Medulla oblongata (tissue), 1 donor: Measurements from ENCODE around the gene KRT14.
"Not testable (repeated sequence)": the region's sequence is repeated elsewhere in the genome, so short reads cannot be mapped to it uniquely, and the experiment has no call there.

Experiments used
- DNase-seq: peaks from one replicate; pipeline ENCODE4 v3.0.0-alpha.2; 2015; ENCODE audit errors: extremely low spot score

KRT14 gene

DNA sequence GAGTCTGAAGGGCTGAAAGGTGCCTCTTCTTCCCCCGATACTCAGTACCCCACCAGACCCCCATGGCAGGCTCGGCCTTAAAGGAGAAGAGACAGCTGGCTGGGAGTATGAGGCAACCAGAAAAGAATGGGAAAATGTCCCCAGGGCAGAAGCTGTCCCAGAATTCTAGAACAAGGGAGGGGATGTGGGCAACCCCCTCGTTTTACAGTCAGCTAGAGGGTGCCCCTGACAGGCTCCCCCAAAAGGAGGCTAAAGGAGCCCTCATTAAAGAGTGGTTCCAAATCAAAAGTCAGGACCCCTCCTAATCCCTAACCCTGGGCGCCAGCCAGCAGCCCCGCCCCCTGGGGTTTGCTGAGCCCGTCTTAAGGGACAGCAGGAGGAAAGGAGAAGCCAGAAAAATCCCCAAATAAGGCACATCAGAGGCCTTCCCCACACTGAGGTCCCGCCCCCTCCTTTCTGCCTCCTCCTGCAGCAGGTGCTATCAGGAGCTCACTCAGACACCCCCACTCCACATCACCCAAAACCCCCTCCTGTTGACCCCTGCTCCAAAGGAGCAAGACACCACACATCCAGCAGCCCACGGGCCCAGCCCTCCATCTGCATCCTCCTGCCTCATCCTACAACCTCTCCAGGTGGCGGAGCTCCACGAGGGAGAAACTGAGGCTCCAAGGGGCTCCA, 36.6 kb upstream of the KRT14 start:
- DNase-seq: not testable (repeated sequence)

DNA sequence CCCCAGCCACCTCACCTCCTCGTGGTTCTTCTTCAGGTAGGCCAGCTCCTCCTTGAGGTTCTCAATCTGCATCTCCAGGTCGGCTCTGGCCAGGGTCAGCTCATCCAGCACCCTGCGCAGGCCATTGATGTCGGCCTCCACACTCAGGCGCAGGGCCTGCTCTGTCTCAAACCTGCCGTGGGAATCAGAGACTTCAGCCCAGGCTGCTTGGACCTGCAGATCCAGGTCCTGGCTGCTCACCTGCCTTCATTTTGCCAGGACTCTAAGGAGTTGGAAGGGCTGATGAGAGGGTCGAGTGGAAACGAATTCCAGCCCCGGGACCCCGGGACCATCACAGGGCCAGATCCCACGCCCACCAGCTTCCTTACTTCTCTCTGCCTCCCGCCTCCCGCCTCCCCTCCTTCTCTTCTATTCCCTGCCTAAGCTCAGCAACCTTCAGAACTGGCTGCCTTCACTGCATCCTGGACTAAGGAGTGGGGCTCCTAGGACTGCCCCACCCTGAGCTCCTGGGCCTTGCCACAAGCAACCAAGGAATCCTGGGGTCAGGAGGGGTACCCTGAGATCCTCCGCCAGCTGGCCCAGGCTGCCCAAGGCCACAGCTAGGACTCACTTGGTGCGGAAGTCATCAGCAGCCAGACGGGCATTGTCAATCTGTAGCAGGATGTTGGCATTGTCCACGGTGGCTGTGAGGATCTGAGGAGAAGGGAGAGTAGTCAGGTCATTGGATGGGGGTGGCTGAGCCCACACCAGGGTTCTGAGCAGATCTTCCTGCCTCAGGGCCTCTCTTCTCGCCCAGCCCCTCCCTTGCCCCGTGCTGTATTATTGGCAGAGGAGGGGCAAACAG, 35.9 kb upstream of the KRT14 start:
- not testable (repeated sequence) for DNase-seq

DNA sequence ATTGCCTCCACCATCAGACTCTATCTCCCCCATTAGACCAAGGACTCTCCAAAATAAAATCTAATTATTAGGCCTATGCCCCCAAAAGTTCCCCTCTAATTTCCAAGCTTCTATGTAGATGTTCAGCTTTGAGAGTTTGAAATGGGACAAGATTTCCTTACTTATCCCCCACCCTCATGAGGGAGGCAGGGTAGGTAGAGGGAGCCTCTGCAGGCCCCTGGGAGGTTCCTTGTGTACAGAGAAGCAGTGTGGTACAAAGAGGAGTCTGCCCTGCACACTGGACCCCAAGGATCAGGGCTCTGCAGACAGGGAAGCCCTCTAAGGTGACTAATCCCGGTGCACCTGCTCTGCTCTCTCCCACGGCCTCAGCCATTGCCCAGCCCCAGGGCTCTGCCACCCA, 35.2 kb upstream of the KRT14 start:
- no peak for DNase-seq

DNA sequence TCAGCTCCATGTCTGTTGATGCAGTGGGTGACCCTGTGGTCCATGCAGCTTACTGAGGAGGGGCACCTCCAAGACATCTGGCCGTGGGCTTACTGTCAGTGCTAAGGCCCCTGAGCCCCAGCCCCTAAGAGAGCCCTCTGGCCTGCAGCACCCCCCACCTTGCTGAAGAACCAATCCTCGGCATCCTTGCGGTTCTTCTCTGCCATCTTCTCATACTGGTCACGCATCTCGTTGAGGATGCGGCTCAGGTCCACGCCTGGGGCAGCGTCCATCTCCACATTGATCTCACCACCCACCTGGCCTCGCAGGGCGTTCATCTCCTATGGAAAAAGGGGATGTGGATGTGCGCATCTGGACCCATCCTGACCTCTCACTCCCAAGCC, 34.7 kb upstream of the KRT14 start:
- not testable (repeated sequence) for DNase-seq

DNA sequence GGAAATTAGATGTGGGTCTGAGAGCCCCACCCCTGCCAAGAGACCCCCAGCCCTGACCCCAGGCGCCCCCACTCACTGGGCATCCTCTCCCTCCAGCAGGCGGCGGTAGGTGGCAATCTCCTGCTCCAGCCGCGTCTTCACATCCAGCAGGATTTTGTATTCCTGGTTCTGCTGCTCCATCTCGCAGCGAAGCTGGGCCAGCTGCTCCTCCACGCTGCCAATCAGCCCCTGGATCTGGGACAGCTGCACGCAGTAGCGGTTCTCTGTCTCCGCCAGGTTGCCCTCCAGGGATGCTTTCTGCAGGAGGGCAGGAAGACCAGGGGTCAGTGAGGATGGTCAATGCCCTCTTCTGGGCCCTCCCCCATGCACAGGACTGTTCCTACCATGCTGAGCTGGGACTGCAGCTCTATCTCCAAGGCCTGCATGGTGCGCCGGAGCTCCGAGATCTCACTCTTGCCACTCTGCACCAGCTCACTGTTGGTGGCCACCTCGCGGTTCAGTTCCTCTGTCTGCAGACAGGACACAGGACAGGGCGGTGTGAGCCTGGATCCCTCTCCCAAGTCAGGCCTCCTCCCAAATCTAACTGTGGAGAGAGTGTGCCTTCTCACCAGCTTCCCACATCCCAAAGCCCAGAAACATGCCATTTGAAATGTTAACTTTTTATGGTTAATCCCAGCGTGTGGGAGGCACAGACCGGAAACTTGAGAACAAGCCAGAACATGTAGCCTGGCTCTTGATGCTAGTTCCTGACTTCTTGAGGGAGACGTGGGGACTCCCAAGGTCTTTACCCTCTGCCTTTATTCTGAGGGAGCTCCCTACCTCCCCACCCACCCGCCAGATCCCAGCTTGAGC, 34.1 kb upstream of the KRT14 start:
- no peak for DNase-seq

DNA sequence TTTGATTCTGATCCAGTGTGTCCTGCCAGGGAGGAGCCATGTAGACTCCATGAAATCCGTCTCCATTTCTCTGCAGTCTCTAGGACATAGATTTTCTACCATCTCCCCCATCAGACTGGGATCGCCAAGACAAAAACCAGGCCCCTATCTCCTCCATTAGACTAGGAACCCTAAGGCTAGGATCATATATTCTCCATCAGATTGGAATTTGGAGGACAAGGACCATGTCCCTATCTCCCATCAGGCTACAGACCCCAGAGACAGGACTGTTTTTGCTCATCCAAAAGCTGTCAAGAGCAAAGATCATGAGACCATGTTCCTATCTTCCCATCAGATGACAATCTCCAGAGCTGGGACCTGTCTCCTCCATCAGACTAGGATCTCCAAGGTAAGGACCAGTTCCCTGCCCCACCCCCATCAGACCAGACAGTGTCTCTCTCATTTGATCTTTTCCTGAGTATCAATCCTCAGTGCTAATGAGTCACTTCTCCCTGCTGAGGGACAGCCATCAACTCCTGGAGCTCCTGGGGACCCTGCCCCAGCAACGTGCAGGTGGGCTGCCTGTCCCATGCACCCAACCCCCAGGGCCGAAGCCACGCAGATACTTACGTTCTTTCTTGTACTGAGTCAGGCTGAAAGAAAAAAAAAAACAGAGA, 33.4 kb upstream of the KRT14 start:
- DNase-seq: not testable (repeated sequence)

DNA sequence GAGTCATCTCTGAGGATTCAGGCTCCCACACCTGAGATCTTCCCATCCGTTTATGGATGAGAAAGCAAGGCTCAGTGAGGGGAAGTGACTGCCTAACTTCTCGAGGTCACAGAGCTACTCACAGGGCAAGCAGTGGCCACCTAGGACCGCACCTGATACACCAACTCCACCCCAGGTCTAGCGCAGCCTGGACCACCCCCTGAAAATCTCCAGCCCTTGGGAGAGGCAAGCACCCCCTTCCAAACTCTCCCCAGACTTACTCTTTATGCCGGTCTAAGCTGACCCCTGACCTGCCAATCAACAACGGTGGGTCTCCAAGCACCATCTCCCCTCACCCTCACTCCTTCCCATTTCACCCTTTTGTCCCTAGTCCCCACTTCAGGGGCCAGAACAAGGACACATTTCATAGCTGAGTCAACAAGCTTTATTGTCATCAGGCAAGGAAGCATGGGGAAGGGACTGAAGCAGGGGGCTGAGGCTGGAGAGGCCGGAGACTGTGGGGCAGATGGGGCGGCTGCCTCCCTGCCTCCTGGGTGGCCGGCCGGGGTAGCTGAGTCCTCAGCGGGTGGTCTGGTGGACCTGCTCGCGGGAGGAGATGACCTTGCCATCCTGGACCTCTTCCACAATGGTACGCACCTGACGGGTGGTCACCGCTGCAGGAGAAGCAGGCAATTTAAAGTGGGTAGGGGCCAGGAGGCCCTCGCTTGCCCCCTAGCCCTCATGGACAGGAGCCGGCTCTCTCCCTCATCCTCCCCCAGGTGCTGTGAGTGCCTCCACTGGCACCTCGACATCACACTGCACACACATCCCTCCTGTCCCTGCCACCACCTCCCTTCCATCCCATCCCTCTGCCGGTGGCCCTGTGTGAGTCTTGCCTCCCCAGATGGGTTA, 32.6 kb upstream of the KRT14 start:
- no peak for DNase-seq

DNA sequence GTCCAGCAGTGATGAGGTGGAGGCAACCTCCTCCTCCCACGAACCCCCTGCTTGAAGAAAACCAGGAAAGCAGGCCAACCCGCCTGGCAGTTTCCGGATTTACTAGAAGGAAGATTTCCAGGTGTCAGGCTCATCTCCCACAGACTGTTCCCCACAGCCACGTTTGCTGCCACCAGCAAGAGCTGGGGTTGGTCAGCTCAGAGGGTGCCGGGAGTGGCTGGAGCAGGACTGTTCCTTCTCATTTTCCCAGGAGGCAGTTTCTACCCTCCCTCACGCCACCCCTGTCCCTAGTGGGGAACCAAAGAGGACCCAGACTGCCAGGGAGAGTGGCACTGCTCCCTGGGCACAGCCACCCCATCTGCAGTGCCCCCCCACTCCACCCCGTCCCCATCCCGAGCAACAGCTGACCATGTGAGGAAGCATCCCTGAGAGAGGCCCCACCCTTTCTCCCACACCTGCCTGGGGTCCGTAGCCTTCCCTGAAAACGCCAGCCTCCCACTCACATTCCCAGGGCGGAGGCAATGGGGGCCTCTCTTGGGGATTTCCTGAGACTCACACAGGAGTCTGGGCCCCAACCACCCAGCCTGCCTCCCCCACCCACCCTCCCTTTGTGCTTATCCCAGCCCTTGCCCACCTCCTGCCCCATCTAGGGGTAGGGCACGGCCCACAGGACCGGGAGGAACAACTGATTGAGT, 31.8 kb upstream of the KRT14 start:
- no peak for DNase-seq

DNA sequence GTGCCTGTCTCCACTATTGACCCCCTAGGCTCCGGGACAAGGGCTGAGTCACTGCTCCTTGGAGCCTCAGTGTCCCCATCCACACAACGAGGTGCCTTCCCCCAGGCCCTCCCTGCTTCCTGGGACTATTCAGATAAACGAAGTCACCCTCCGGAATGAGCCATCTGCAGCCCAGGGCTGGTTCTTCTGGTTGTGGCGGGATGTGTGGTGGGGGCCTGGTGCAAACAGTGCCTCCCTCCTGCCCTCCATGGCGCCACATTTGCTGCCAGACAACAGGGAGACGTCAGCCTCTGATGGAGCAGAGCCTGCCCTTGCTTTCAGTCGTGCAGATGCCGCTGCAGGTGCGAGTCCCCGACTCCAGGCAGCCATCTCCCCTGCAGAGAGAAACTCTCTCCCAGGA, 31.0 kb upstream of the KRT14 start:
- DNase-seq: no peak

DNA sequence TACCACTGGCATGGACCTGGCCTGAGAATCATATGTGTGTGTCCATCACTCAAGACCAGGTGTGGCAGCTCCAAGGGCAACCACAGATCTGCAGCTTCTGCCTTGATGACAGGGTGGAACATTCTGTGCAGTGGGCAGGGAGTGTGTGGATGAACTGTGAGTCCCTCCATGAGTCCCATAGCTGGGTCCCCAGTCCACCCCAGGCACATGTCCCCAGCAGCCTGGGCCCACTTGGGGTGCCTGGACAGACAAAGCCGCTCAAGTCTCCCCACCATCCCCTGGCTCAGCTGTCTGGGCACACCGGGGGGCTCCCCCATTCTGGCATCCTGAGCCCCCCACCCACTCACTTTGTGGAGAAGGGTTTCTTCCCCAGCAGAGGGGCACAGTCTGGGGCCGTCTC, 30.4 kb upstream of the KRT14 start:
- no peak for DNase-seq

DNA sequence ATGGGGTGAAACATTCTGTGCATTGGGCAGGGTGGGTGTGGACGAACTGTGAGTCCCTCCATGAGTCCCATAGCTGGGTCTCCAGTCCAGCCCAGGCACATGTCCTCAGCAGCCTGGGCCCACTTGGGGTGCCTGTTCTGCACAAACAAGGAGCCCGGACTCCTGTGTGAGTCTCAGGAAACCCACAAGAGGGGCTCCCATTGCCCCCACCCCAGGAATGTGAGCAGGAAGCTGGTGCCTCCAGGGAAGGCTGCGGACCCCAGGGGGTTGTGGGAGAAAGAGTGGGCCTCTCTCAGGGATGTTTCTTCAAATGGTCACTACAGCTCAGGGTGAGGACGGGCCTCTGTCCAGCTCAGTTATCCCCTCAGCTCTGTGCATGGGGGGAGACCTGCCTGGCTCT, 29.8 kb upstream of the KRT14 start:
- DNase-seq: not testable (repeated sequence)

DNA sequence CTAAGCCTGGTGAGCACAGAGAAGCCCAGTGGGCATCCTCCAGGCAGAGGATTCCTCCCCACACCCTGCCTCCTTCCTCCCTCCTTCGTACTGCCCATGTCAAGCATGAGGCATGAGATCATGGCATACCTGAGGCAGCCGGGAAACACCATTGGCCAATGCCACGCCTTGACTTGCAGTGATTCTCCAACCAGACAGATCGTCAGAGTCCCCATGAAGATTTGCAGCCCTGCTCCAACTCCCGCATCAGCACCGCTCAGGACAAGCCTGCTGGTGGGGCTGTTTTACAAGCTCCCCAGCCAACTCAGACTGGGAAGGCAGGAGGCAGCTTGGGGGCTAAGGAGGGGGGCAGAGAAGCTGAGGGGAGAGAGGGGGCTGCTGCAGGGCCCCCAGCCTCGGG, 28.8 kb upstream of the KRT14 start:
- no peak for DNase-seq

DNA sequence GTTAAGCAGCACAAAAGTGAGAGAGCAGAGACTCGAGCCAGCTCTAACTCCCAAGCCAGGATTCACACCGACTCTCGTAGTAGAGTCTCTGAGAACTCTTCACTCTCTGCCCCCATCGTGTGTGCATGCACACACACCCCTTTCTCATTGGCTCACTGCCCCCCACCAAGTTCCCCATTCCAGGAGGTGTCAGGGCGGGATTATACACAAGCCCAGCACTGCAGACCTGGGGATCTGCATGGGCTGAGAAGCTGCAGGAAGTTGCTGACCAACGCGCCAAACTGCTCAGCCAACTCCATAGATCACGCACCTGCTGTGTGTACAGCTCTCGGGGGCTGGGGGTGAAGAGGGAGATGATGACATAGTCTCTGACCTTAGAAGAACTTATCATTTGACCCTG, 28.1 kb upstream of the KRT14 start:
- not testable (repeated sequence) for DNase-seq

DNA sequence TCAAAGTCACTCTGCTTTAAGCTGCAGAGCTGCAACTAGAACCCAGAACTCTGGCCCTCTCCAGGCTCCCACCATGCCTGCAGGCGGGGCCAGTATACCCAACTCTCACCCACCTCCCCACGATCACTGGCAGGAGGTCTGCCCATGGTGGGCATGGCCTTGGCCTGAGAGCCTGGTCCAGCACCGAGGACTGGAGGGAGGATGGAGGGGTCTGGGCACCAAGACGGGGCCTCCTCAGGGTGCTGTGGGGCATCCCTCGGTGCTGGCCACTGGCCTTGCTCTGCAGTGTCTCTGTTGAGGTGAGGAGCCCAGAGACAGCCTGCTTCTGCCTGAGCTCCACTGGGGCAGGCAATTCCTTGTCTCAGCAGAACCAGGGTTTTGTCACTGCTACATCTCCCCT, 27.4 kb upstream of the KRT14 start:
- DNase-seq: no peak

DNA sequence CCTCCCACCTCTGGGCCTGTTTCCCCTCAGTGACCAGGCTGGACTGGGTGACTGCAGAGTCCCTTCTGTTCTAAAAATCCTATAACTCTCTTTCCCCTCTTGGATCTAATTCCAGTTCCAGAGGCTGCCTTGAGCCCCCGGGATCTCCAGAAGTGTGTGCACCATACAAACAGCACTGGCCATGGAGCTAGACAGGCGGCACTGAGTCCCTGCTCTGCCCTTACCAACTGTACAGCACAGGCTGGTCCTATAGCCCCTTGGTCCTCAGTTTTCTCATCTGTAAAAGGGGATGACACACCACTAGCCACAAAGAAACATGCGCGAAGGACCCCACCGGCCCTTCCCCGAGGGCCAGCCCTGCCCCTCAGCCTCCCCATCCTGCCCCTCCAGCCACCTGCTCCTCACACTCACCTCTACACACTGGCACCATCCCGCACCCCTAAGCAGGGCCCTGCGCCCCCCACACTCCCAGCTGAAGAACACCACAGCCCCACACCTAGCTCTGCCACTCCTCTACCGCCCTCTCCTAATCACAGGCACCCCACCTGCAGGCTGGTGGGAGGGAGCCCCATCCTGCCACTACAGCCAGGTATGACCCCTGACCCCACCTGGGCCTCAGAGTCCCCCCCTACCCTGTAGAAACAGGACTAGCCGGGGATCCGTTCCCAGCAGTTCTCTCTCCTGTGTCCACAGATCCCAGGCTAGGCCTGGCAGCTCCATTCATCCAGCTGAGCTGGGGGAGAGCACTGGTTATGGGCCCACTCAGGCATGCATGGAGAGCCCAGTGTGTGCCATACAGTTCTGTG, 26.8 kb upstream of the KRT14 start:
- DNase-seq: no peak

DNA sequence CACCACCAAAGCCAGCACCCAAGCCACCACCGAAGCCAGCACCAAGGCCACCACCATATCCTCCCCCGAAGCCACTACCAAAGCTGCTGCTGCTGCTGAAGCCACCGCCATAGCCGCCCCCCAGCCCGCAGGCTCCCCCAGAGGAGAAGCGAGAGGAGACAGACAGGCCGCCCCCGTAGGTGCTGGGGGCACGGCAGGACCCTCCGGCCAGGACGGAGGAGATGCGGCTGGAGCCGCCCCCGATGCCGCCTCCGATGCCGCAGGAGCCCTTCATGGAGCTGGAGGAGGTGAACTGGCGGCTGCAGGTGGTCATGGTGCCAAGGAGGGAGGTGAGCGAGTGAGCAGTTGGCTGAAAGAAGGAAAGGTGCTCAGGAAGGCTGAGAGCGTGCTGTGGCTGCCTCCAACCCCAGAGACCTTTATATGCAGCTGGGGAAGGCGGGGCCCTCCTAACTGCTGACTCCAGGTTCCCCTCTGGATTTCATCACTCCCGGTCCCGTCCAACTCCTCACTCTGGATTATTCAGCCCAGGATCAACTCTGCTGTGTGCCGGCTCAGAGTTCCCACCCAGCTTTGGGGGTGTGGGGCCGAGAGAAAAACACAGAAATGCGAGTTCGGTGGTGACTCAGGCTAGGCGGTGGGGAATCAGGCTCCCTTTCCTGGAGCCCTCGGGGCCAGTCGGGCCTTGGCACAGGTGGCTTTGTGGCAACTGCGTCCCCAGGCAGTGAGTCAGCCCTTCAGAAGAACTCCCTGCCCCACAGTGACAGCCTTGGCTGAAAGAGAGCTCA, 25.9 kb upstream of the KRT14 start, which contains the start of gene KRT16:
Gene KRT16 (minus strand): TSS at position 392 of the 785 bp plus-strand sequence. CDS start 79 bp downstream, at position 313.
- DNase-seq: not testable (repeated sequence)

DNA sequence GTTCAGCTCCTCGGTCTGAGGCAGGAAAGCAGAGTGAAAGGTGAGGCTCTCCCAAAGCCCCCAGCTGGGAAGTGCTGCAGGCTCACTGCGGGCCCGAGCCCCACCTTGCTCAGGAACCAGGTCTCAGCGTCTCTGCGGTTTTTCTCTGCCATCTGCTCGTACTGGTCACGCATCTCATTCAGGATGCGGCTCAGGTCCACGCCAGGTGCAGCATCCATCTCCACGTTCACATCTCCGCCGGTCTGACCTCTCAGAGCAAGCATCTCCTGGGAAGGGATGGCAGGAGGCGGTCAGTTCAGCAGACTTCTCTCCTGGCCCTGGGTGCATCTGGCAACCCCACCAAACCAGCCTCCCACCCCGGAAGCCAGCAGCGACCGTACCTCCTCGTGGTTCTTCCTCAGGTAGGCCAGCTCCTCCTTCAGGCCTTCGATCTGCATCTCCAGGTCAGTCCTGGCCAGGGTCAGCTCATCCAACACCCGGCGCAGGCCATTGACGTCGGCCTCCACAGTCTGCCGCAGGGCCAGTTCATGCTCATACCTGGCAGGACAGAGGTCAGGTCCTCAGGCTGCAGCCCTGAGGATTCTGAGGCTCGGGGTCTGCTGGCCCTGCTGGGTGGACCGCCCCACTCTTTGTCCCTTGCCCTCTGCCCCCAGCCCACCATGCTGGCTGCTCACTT, 24.4 kb upstream of the KRT14 start:
- no peak for DNase-seq

DNA sequence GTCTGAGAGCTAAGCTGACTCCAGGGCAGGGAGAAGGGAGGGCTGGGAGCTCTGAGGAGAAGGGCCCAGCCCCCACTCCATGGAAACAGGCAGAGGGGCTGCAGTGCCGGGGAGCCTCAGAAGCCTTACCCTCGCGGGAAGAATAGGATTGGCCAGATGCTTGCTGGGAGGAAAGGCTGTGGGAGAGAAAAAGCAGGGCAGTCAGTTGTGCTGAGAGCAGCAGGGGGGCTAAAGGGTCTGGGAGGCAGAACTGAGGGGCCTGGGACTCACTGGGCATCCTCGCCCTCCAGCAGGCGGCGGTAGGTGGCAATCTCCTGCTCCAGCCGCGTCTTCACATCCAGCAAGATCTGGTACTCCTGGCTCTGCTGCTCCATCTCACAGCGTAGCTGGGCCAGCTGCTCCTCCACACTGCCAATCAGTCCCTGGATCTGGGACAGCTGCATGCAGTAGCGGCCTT, 23.4 kb upstream of the KRT14 start:
- not testable (repeated sequence) for DNase-seq
